ENCODE measurements around the gene MSI2. TPM values are rescaled to one million over a fixed set of nuclear protein-coding genes. Genes with fewer than 3 reads are reported as not detected.
A peak's percentile ranks its signal among the peaks of the same experiment; 100 is the strongest.

Gene MSI2
- total and polyA plus RNA-seq, 9 of the 15 experiments (the other 6 are each of a cell fraction or from before 2014, with no cell fraction given) = 4.6 to 61.8 (median 42.4) TPM

- Histone ChIP-seq H3K79me2 (ENCODE audit: control insufficient read depth, insufficient read depth, low read length) (no peaks in the 10 kb centered on the region), H3K27me3 (ENCODE audit: control insufficient read depth in 2 of 2, insufficient read depth in 2 of 2, low read length in 2 of 2) (no peaks in the 10 kb centered on the region), H3K9ac (ENCODE audit: insufficient read depth in 1 of 2, low read depth in 2 of 2, low read length in 2 of 2) (peak overlapping the region; percentile 1 to 28; a peak in 2 of 4 replicates), H4K20me1 (replicated peaks; ENCODE audit: control insufficient read depth, insufficient read depth, low read length) (0 out of 2 replicates have a peak, but pooled peaks cover 4% of the 10 kb centered on the region), H3K27ac (ENCODE audit: extremely low read depth, low read depth, low read length) (peak overlapping the region; percentile 14; the same call in 1 of the 3 replicates), H3K4me3 (no peak overlapping the region), H3K4me2 (ENCODE audit: insufficient read depth, low read length) (peak overlapping the region; percentile 62), H3K4me1 (replicated peaks in 1 of 2; ENCODE audit: control insufficient read depth in 2 of 2, insufficient read depth in 2 of 2, low read length in 2 of 2) (peaks cover 6 to 14% of the 10 kb centered on the region in 2 experiments; a peak in 4 of 5 replicates), H3K9me1 (ENCODE audit: control insufficient read depth, insufficient read depth, low read length) (no peaks in the 10 kb centered on the region), H3K36me3 (ENCODE audit: control insufficient read depth, insufficient read depth, low read length) (no peaks in the 10 kb centered on the region; the same call in 2 of the 3 replicates), H2AFZ (ENCODE audit: low read depth, low read length) (peak overlapping the region; percentile 60), H3K9me3 (replicated peaks; ENCODE audit: control insufficient read depth, insufficient read depth, low read depth, low read length) (no peaks in the 10 kb centered on the region)
- POLR2A ChIA-PET = interaction anchor here (0.6 to 2.4 kb wide), 6 partner anchors 8 to 926 kb away, joined by 3 to 9 read pairs (median 3); no protein-coding TSS in a partner anchor
- no TSS peak for BruUV-seq (replicated peaks)
- 12% methylated on average over 17 of the region's 17 CpGs for WGBS (ENCODE audit: insufficient coverage, low coverage, missing lambda C conversion rate)
- DNase-seq (ENCODE audit: extremely low read depth in 1 of 4, low spot score in 3 of 4) (peak; percentile 70 to 80 (median 76)), FAIRE-seq (peak; percentile 96), ATAC-seq (peak; percentile 99)
- intact Hi-C loops (cut with micrococcal nuclease) (no loop called here), in situ Hi-C loops (cut with MboI) (no loop called here)
- CTCF ChIA-PET (ENCODE audit: low intra/inter-chr PET ratio) = no interaction called here
- TF ChIP-seq ASH1L (IDR thresholded peaks at IDR 0.05; ENCODE audit: borderline replicate concordance, low read depth, partially characterized antibody) (no peak), PREB (CRISPR knock-in tag; IDR thresholded peaks at IDR 0.05) (no peak), ZNF253 (CRISPR knock-in tag; conservative IDR thresholded peaks at IDR 0.05) (no peak), ZNF347 (CRISPR knock-in tag; IDR thresholded peaks at IDR 0.05; ENCODE audit: low read depth) (no peak), MAFK (IDR thresholded peaks at IDR 0.05; ENCODE audit: low read length) (peak; percentile 58), ETV6 (IDR thresholded peaks at IDR 0.05; ENCODE audit: borderline replicate concordance in 1 of 2, low read depth in 2 of 2, low read length in 1 of 2) (no peak), ETV6 (CRISPR knock-in tag; IDR thresholded peaks at IDR 0.05; ENCODE audit: borderline replicate concordance) (no peak), NCOA1 (IDR thresholded peaks at IDR 0.05; ENCODE audit: low read depth) (no peak), ATF1 (CRISPR knock-in tag; IDR thresholded peaks at IDR 0.05) (no peak), ATF1 (tag; IDR thresholded peaks at IDR 0.05) (peak; percentile 76), SAP30 (IDR thresholded peaks at IDR 0.05; ENCODE audit: borderline replicate concordance, insufficient read depth, low read depth, low read length, poor library complexity, severe bottlenecking) (no peak), PHF21A (IDR thresholded peaks at IDR 0.05; ENCODE audit: borderline replicate concordance, low read depth) (no peak), ZNF584 (CRISPR knock-in tag; IDR thresholded peaks at IDR 0.05; ENCODE audit: low read depth) (peak; percentile 67), SETDB1 (IDR thresholded peaks at IDR 0.05; ENCODE audit: low read length) (no peak), FOXK2 (conservative IDR thresholded peaks at IDR 0.05 in 1 of 2, IDR thresholded peaks at IDR 0.05 in 1 of 2; ENCODE audit: low read depth in 2 of 2) (peak; percentile 73 to 88), FOS (IDR thresholded peaks at IDR 0.05; ENCODE audit: extremely low read depth, insufficient read length) (peak; percentile 12), MBD1 (CRISPR knock-in tag; IDR thresholded peaks at IDR 0.05) (no peak), DDX20 (tag; IDR thresholded peaks at IDR 0.05; ENCODE audit: low read depth) (no peak), FUS (optimal IDR thresholded peaks at IDR 0.05; ENCODE audit: low read depth, low read length) (no peak), BRD4 (IDR thresholded peaks at IDR 0.05) (no peak), TARDBP (IDR thresholded peaks at IDR 0.05) (no peak)
Measured at GRCh38 chr17:57541472-57542394, 285.4 kb downstream of the MSI2 start.

Data from K562 (cell line).